ENCODE measurements around the gene SKAP2.
"Not testable (repeated sequence)": the region's sequence is repeated elsewhere in the genome, so short reads cannot be mapped to it uniquely, and the experiment has no call there.

Gene SKAP2

DNA sequence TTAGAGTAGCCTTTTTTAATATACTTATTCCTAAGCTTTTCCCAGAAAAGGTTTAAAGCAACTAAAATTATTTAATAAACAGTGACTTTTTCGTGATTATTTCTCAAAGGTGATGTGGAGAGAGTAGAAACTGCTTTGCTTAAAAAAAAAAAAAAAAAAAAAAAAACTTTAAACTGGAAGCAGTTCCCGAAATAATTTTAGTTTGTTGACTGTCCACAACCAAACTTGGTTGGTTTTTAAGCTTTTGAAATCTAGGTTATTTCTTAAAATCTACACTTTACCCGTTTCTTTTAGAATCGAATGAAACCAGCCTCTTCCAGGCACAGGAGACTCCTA is 7.3 kb downstream of the SKAP2 start:
- DNase-seq, result no peak

DNA sequence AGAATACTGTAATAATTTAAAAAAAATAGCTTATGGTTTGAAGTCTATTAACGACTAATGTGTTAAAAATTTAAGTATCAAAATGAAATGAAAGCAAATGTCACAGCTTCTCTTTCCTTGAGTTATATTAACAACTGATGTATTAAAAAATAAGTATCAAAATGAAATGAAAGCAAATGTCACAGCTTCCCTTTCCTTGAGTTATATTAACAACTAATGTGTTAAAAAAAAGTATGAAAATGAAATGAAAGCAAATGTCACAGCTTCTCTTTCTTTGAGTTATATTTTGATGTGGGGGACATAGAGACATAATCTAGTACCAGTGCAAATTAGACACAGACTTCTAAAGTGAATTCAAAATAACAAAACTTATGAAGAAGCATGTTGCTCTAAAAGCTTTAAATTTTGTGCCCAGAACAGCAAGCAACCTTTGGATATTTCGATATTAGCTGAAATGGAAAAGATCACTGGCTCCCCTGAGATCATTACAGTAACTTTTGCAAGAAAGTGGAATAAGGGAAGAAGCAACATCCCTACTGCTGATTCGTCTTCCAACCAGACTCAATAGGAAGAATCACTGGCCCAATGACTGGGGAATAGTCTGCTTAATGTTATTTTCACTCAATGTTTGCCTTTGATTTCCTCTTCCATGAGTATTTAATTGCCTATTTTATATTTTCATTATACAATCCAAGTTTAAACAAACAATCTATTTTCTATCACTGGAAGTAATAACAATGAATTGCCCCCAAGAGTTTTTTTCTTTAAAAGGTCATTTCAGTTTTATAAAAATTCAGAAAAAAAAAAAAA is 8.0 kb downstream of the SKAP2 start:
- DNase-seq, result no peak

DNA sequence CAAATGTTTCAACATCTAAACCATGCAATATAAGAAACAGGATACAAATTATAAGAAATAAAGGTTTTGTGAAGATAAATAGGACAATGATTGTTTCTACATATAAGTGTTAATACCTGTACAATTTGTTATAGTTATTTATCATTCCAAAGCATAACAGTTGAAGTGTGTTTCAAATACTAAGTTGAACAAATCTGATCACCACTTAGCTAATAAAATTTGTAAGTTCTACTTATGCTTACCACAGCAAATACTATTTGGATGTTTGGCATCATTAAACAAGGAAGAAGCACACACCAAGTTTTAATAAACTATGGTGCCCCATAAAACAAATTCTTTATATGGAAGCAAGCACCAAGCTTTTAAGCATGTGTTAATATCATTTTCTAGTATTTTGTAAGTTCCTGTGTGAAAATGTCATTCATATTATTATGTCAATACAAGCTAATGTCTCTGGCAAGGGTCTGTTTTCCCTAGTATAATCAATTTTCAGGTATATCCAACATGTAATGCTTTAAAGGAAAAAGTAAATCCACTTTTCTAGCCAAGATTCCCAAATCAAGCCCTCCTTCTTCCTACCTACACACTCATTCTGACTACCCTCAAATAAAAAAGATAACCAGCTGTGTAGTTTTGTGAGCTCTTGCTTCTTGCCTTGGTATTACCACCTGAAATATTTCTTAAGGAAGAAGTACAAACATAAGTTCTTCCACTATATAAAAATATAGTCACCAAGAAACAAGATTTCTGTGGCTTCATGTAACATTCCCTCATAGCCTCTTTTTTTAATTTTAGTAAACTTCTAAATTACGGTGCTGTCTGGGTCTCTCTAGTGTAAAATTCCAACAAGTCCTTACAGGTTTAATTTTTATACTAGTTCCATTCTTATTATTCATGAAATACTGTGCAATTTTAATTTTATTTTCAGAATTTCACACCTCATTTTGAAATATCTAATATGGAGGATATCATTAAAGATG is 9.2 kb downstream of the SKAP2 start:
- no peak for DNase-seq

DNA sequence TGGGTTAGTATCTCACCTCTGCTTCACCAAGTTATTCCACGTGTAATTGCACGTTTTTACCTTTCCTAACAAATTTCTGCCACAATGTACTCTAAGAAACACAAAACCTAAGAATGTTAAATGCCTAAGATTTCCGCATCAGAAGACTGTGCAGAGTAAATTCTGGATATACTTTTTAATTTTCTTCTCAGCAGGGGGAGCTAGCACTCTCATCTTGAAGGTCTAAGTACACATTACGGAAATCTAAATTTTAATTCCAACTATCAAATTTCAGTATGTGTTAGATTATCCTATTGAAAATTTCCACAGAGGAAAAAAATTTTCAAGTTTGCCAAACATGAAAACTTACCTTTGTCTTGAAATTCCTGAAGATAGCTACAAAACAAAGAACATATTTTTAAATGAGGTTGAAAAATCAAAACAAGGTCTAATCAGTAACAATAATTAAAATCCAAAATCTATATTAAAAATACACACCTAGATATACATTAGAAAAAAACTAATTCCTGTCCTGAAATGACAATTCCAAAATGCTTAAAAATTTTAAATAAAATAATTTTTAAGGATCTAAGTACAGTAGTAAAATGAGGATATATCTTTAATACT is 10.5 kb downstream of the SKAP2 start:
- DNase-seq, result no peak

DNA sequence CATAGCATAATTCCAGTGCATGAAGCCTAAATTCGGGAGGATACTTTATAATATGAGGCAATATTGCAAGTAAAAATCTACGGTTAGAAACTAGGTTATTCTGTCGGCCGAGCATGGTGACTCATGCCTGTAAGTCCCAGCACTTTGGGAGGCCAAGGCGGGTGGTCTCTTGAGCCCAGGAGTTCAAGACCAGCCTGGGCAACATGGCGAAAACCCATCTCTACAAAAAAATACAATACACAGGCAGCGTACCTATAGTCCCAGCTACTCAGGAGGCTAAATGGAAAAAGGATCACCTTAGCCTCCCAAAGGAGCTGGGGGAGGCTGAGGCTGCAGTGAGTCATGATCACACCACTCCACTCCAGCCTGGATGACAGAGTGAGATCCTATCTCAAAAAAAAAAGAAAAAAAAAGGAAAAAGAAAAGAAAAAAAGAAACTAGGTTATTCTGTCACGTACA is 14.2 kb downstream of the SKAP2 start:
- DNase-seq, result no peak

GRCh38 chr7:26843705-26844104 is 20.7 kb downstream of the SKAP2 start:
- no peak for DNase-seq

DNA sequence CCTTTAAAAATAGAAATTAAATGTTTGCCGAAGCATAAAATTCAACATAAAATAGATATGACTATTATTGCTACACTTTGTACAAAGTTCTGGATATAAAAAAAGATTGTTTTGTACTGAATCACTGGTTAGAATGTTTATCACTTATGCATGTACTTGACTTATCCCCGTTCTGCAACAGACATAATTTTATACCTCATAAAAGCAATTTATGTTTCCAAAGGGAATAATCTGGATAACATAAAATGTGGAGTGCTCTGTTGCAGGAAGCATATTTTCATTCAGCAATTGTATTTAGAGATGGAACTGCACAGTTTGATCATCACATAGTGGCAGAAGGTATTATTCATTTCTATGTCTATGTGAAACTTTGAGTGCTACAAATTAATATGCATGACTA is 21.5 kb downstream of the SKAP2 start:
- no peak for DNase-seq

DNA sequence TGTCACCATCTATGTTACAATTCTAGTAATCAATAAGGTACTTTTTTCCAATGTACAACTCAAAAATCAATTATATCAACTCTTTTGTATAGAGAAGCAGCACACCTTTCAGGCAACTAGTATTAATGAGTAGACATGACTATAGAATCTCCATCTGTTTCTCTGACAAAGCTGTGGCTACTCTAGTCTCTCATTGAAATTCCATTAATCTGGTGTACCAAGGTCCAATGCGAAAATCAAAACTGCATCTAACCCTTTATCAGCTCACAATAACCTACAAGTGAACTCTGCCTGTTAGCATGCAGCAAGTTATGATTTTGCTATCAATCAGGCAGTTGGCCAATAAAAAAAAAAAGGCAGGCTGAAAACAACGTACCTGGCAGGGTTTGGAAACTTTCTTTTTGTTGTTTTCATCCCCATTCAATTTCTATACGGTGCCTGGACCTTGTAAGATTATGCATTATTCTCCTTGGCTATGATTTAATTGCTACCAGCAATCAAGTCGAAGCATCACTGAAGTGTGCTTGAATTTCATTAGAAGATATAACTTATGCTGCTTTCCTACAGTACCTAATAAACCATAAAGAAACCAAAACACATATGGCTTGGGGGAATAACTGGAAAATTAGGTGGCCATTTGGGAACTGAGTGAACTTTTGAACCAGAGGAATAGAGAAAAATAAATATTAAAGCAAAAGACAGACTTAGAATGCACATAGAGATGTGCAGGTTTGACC is 23.2 kb downstream of the SKAP2 start:
- DNase-seq, result no peak

DNA sequence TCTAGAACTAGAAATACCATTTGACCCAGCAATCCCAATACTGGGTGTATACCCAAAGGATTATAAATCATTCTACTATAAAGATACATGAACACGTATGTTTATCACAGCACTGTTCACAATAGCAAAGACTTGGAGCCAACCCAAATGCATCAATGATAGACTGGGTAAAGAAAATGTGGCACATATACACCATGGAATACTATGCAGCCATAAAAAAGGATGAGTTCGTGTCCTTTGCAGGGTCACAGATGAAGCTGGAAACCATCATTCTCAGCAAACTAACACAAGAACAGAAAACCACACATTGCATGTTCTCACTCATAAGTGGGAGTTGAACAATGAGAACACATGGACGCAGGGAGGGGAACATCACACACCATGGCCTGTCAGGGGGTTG is 27.6 kb downstream of the SKAP2 start:
- not testable (repeated sequence) for DNase-seq

DNA sequence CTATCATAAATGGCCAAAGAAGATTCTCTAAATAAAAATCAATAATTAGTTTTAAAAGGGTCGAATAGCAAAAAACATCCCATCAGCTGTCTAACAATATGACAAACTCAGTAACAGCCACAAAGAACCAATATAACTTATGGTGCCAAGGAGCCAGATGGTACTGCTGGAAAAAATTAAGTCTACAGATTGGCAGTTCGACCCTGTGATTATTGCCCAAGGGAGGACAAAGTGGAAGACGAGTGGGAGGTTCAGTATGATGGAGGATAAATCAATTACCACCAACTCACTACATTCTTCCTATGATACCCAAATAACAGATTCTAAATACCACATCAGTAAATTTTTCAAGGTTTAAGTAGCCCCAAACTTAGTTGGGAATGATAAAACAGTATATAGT is 49.0 kb downstream of the SKAP2 start:
- DNase-seq, result no peak

DNA sequence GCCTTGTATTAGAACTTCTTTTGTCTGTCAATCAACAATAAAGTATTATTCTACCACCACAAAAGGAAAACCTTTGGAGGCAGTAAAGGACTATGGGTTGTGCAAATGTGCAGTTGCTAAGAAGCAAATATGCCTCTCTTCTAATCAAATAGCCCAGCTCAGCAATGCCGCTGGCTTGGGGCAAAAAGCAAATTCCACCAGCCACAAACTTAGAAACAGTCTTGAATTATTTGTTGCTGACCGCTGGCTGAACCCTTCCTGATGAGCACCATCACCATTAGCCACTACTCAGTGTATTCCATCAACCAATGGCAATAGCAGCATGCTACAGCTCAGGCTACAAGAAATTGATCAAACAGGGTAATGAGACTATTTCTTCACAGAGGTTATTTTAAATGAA is 51.0 kb downstream of the SKAP2 start:
- no peak for DNase-seq

GRCh38 chr7:26794541-26794940 is 69.8 kb downstream of the SKAP2 start:
- DNase-seq, result no peak

GRCh38 chr7:26792576-26792975 is 71.8 kb downstream of the SKAP2 start:
- DNase-seq, result no peak

DNA sequence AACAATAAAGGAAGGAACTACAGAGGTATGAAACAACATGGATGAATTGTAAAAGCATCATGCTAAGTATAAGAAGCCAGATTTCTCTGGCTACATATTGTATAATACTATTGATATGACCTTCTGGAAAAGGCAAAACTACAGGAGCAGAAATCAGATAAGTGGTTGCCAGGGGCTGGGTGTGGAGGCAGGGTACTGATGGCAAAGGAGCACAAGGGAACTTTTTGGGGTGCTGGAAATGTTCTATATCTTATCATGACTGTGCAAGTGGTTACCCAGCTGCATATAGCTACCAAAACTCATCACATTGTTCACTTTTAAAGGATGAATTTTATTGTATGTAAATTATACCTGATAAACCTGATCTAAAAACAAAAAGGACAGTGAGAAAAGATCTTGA is 72.4 kb downstream of the SKAP2 start:
- no peak for DNase-seq

DNA sequence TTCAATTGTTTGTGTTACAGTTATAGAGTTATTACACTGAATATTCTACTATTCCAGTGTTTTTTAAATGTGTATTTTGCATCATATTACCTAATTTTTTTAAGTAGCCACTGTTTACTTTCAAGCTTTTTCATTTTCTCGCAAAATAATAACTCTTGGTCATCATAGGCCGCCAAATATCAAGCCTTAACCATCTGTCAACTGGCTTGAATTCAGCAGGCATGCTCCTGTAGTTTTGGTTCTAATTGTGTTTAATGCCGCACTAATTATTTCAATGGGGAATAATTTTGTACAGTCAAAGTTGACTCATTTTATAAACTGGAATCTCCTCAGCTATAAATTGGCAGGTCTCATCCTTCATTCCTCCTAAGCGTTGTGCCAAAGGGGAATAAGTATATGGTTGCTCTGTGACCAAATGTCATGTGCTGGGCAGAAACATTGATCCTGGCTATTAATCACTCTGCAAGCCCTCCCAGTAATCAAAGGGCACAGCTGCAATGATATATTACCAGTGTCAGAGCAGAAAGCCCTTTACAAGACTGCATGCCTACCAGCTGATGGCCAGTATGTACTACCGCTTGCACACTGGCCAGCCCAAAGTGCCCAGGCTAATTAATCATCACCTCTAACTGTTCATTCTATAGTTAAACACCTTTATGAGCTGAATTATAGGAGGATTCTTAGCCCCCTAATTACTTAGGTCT is 74.8 kb downstream of the SKAP2 start:
- DNase-seq, result no peak

- no peak for DNase-seq
These were observed 76.7 kb downstream of the SKAP2 start for GRCh38 chr7:26787701-26788100.

DNA sequence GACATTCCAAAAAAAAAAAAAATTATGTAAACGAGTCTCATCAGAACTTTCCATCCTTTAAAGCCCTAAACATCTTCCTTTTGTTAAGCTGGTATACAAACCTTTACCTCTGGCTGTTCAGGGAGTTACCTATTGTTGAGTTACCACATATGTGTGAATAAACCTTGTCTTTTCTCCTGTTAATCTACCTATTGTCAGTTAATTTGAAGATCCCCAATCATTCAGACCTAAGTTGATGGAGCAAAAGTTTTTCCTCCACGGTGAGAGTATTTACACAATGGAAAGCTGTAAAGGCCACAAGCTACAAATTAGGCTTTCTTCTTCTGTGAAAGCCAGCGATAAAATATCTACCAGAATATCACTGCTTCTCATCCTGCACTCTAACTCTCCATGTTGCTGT is 80.3 kb downstream of the SKAP2 start:
- DNase-seq, result no peak

- no peak for DNase-seq
These were observed 81.9 kb downstream of the SKAP2 start for GRCh38 chr7:26782501-26782900.

GRCh38 chr7:26779978-26780595 is 84.3 kb downstream of the SKAP2 start:
- DNase-seq, result no peak

- no peak for DNase-seq
These were observed 87.0 kb downstream of the SKAP2 start for GRCh38 chr7:26777385-26777784.

DNA sequence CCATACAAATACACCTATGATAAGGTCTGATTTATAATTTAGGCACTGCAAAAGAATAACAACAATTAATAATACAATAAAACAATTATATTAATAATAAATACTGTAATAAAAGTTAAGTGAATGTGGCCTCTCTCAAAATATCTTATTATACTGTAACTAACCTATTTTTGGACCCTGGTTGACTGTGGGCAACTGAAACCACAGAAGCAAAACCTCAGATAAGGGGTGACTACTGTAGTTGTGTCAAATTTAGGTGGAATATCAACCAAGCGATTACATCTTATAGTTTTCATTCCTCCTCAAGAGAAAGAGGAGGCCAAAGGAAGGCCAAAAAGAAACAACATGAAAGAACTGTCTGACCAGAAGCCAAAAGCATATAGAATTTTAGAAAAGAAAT is 103.9 kb downstream of the SKAP2 start:
- no peak for DNase-seq

DNA sequence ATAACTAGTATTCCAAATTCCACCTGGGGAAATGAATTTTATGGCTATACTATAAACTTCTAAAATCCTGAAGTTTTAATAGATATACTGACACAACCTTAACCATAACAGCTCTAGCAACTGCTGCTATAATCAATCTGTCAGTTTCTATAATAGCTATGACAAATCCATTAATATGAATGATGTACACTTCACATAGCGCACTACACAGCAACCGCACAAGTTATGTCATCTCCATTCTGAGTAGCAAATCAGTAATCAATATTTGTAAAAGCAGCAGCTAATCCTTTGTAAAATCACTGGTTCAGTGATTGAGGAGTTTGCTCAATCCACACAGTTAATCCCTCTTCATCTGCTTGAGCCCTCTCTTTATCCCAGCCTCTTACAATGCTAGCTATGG is 105.3 kb downstream of the SKAP2 start:
- DNase-seq, result no peak

All from activated CD4-positive, CD25-positive, alpha-beta regulatory T cell treated with anti-CD3 and anti-CD28 coated beads, Interleukin-2, amount 50 U/mL, for 72 hours (primary cell).